ENCODE data around the gene CDKN2A.

Gene CDKN2A

GRCh38 chr9:21993893-21994555, at the start of gene CDKN2A:
CDKN2A (minus strand) TSS chr9:21994392.
- peak; percentile 30 for DNase-seq (ENCODE audit: low read depth)

GRCh38 chr9:22043928-22044327, 49.7 kb upstream of the CDKN2A start:
- no peak for DNase-seq (ENCODE audit: low read depth)

GRCh38 chr9:22041775-22042174, 47.6 kb upstream of the CDKN2A start:
- no peak for DNase-seq (ENCODE audit: low read depth)

- no peak for DNase-seq (ENCODE audit: low read depth)
Measured at GRCh38 chr9:22041344-22041743, 47.2 kb upstream of the CDKN2A start.

- no peak for DNase-seq (ENCODE audit: low read depth)
Measured at GRCh38 chr9:22040760-22041159, 46.6 kb upstream of the CDKN2A start.

GRCh38 chr9:22039258-22039657, 45.1 kb upstream of the CDKN2A start:
- no peak for DNase-seq (ENCODE audit: low read depth)

- no peak for DNase-seq (ENCODE audit: low read depth)
Measured at GRCh38 chr9:22037954-22038690, 43.9 kb upstream of the CDKN2A start.

- DNase-seq (ENCODE audit: low read depth), result no peak
Measured at GRCh38 chr9:22036866-22037626, 42.9 kb upstream of the CDKN2A start.

GRCh38 chr9:22035591-22036011, 41.4 kb upstream of the CDKN2A start:
- DNase-seq (ENCODE audit: low read depth), result no peak

GRCh38 chr9:22033012-22033630, 38.9 kb upstream of the CDKN2A start:
- no peak for DNase-seq (ENCODE audit: low read depth)

- DNase-seq (ENCODE audit: low read depth), result no peak
Measured at GRCh38 chr9:22031655-22032411, 37.6 kb upstream of the CDKN2A start.

GRCh38 chr9:22030101-22030598, 36.0 kb upstream of the CDKN2A start:
- no peak for DNase-seq (ENCODE audit: low read depth)

GRCh38 chr9:22029231-22029630, 35.0 kb upstream of the CDKN2A start:
- DNase-seq (ENCODE audit: low read depth), result no peak

GRCh38 chr9:22028394-22028793, 34.2 kb upstream of the CDKN2A start:
- DNase-seq (ENCODE audit: low read depth), result no peak

GRCh38 chr9:22026696-22027095, 32.5 kb upstream of the CDKN2A start:
- no peak for DNase-seq (ENCODE audit: low read depth)

- DNase-seq (ENCODE audit: low read depth), result no peak
Measured at GRCh38 chr9:22022396-22022795, 28.2 kb upstream of the CDKN2A start.

- DNase-seq (ENCODE audit: low read depth), result no peak
Measured at GRCh38 chr9:22010866-22011625, 16.9 kb upstream of the CDKN2A start.

GRCh38 chr9:22009506-22009867, 15.3 kb upstream of the CDKN2A start:
- DNase-seq (ENCODE audit: low read depth), result no peak

- peak; percentile 39 for DNase-seq (ENCODE audit: low read depth)
Measured at GRCh38 chr9:22008717-22009505, 14.7 kb upstream of the CDKN2A start, which contains the start of gene CDKN2B. CDKN2B (minus strand) TSS chr9:22009305; CDS start chr9:22008953, 352 bp downstream.

- DNase-seq (ENCODE audit: low read depth), result no peak
Measured at GRCh38 chr9:22008384-22008716, 14.2 kb upstream of the CDKN2A start.
